ENCODE results near the gene BCAS3.
"Not testable (repeated sequence)": the region's sequence is repeated elsewhere in the genome, so short reads cannot be mapped to it uniquely, and the experiment has no call there.

Gene BCAS3

GRCh38 chr17:60923000-60923399, 245.3 kb downstream of the BCAS3 start:
- H3K27me3 ChIP-seq: no peaks in the 10 kb centered on the region
- TF ChIP-seq CTCF (IDR thresholded peaks at IDR 0.05): no peak
- H3K9me3 ChIP-seq: no peaks in the 10 kb centered on the region
- no peak overlapping the region for H3K4me3 ChIP-seq
- DNase-seq: no peak
- no peak overlapping the region for H3K27ac ChIP-seq
- H3K4me1 ChIP-seq: no peaks in the 10 kb centered on the region
- intact Hi-C loops (cut with DNase I; ENCODE audit: low total_unique reads): no loop called here
- H3K36me3 ChIP-seq: no peaks in the 10 kb centered on the region

- no peak overlapping the region for H3K4me3 ChIP-seq
- no peaks in the 10 kb centered on the region for H3K9me3 ChIP-seq
- H3K27me3 ChIP-seq: no peaks in the 10 kb centered on the region
- no peaks in the 10 kb centered on the region for H3K4me1 ChIP-seq
- no peak for TF ChIP-seq CTCF (IDR thresholded peaks at IDR 0.05)
- no peak overlapping the region for H3K27ac ChIP-seq
- DNase-seq: no peak
- intact Hi-C loops (cut with DNase I; ENCODE audit: low total_unique reads): no loop called here
- no peaks in the 10 kb centered on the region for H3K36me3 ChIP-seq
These were observed 249.0 kb downstream of the BCAS3 start for GRCh38 chr17:60926466-60927183.

- no peaks in the 10 kb centered on the region for H3K36me3 ChIP-seq
- no peak overlapping the region for H3K27ac ChIP-seq
- no peak for DNase-seq
- H3K27me3 ChIP-seq: no peaks in the 10 kb centered on the region
- H3K4me3 ChIP-seq: no peak overlapping the region
- no peak for TF ChIP-seq CTCF (IDR thresholded peaks at IDR 0.05)
- intact Hi-C loops (cut with DNase I; ENCODE audit: low total_unique reads): no loop called here
- no peaks in the 10 kb centered on the region for H3K4me1 ChIP-seq
- no peaks in the 10 kb centered on the region for H3K9me3 ChIP-seq
These were observed 256.1 kb downstream of the BCAS3 start for GRCh38 chr17:60933739-60934138.

GRCh38 chr17:60934723-60935122, 257.1 kb downstream of the BCAS3 start:
- no peaks in the 10 kb centered on the region for H3K9me3 ChIP-seq
- H3K4me3 ChIP-seq: no peak overlapping the region
- no peaks in the 10 kb centered on the region for H3K36me3 ChIP-seq
- no peak for TF ChIP-seq CTCF (IDR thresholded peaks at IDR 0.05)
- DNase-seq: no peak
- H3K4me1 ChIP-seq: no peaks in the 10 kb centered on the region
- H3K27me3 ChIP-seq: no peaks in the 10 kb centered on the region
- no peak overlapping the region for H3K27ac ChIP-seq
- intact Hi-C loops (cut with DNase I; ENCODE audit: low total_unique reads): no loop called here

- H3K27ac ChIP-seq; intact Hi-C loops (cut with DNase I; ENCODE audit: low total_unique reads); H3K36me3 ChIP-seq; DNase-seq; H3K27me3 ChIP-seq; H3K9me3 ChIP-seq; H3K4me3 ChIP-seq; H3K4me1 ChIP-seq: not testable (repeated sequence)
These were observed 258.3 kb downstream of the BCAS3 start for GRCh38 chr17:60935991-60936390.

GRCh38 chr17:60939318-60939717, 261.7 kb downstream of the BCAS3 start:
- no peak overlapping the region for H3K4me3 ChIP-seq
- intact Hi-C loops (cut with DNase I; ENCODE audit: low total_unique reads): no loop called here
- DNase-seq: no peak
- peaks cover 0 to 26% (median 12%) of the 10 kb centered on the region in 4 donors for H3K4me1 ChIP-seq
- H3K27me3 ChIP-seq: no peaks in the 10 kb centered on the region
- no peak overlapping the region for H3K27ac ChIP-seq
- no peak for TF ChIP-seq CTCF (IDR thresholded peaks at IDR 0.05)
- H3K9me3 ChIP-seq: no peaks in the 10 kb centered on the region
- no peaks in the 10 kb centered on the region for H3K36me3 ChIP-seq

Data from tibial artery (tissue), 4 donors.